ENCODE results near the gene AHDC1.
"Not testable (repeated sequence)": the region's sequence is repeated elsewhere in the genome, so short reads cannot be mapped to it uniquely, and the experiment has no call there.

Gene AHDC1

DNA sequence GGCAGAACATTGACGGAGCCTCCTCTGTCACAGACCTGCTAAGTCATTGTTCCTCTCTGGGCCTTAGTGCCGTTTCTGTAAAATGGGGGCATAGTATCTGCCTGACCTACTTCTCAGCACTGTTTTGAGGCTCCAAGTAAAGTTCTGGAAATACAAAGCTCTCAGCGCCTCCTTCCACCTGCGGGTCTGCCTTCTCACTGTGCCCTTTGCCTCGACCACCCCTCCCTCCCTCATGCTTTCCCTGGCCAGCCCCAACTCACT is 98.6 kb downstream of the AHDC1 start:
- FAIRE-seq = no peak

DNA sequence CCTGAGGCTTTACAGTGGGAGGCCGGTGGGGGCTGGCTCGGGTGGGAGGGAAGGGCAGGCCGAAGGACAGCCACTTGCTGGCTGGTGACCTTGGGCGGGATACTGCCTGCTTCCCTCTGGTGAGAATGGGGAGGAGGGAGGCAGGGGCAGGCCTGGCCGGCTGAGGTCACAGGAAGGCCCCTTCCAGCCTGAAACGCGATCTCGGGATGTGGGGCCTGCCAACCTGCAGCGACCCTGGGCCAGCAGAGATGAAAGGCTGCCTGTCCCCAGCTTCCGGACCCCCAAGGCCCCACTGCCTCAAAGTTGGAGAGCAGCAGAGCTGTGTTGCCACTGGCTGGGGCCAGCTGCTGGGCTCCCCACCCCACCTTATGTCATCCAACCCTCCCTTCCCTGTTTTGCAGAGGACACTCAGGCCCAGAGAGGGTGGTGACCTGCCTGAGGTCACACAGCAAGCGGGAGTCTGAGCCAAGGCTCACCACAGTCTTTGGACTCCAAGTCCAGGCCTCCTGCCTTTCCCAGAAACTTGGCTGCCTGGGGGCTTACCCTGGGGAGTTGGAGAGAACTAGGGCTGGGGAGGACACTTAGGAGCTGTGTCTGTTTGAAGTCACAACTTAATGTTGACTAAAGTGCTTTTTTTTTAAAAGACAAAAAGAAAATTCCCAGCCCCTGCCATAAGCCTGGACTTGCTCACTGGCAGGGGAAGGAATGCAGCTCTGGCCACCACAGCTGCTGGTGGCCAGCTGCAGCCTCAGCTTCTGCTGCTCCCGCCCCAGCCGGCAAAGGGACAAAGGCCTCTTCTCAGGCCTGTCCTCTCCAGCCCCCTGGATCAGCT is 99.1 kb downstream of the AHDC1 start:
- FAIRE-seq = no peak

- FAIRE-seq = no peak
Observed at GRCh38 chr1:27503844-27504587, 99.9 kb downstream of the AHDC1 start.

GRCh38 chr1:27503033-27503432 is 100.9 kb downstream of the AHDC1 start:
- no peak for FAIRE-seq

GRCh38 chr1:27501159-27501558 is 102.8 kb downstream of the AHDC1 start:
- not testable (repeated sequence) for FAIRE-seq

DNA sequence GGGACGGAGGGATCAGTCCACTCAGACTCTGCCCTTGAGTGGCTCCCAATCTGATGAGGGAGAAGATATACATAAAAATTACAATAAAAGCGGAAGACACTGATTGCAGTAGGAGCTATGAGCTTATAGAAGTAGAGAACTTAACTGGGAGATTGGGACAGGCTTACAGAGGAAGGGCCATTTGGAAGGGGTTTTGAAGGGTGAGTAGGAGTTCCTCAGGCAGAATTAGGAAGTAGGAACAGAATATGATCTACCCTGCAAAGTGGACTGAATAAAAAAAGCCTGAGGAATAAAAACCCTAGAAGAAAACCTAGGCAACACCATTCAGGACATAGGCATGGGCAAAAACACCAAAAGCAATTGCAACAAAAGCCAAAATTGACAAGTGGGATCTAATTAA is 104.8 kb downstream of the AHDC1 start:
- FAIRE-seq = no peak

GRCh38 chr1:27496604-27497155 is 107.3 kb downstream of the AHDC1 start:
- FAIRE-seq = no peak

GRCh38 chr1:27492796-27493195 is 111.1 kb downstream of the AHDC1 start:
- no peak for FAIRE-seq

DNA sequence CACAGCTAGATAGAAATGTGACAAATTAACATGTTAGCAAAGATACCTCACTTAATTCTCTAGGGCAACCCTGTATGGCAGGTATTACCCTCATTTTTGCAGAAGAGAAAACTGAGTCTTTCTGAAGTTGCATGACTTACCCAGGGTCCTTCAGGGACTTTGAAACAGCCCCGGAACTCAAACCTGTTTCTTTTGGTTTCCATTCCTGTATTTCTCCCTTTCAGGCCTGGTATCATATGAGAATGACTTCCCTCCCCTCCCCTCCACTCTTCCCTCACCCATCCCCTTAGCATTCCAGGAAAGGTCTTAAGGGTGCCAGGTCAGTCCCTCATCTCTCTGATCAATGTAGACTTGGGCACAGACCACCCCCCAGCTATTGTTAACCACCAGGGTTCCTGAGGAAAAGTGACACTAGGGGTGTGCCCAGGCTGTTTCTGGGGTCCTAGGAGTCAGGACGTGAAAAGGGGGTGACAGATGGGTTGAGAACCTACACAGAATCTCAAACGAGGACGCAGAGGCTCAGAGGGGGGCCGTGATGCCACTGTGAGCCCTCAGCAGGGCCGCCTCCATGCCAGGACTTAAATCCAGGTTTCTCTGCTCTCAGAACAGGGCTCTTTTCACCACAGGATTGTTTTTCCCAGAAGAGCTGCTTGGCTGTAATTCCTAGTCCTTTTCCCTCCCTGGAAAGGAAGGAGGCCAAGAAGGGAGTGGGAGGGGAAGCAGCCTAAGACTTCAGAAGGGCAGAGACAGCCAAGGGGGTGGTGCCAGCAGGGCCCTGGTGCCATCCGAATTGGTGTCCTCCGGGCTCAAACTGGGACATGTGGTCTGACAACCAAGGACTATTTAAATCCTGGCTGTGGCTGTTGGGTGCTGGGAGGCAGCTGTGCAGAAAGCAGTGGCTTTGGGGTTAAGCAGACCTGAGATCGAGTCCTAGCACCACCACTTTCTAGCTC is 111.9 kb downstream of the AHDC1 start:
- no peak for FAIRE-seq

GRCh38 chr1:27489973-27490741 is 113.8 kb downstream of the AHDC1 start, which contains the start of gene WASF2:
WASF2 (minus strand) TSS chr1:27490167; CDS start chr1:27428890, 61,277 bp downstream.
- peak; percentile 83 for FAIRE-seq

- no peak for FAIRE-seq
Observed at GRCh38 chr1:27489501-27489972, 114.4 kb downstream of the AHDC1 start.

DNA sequence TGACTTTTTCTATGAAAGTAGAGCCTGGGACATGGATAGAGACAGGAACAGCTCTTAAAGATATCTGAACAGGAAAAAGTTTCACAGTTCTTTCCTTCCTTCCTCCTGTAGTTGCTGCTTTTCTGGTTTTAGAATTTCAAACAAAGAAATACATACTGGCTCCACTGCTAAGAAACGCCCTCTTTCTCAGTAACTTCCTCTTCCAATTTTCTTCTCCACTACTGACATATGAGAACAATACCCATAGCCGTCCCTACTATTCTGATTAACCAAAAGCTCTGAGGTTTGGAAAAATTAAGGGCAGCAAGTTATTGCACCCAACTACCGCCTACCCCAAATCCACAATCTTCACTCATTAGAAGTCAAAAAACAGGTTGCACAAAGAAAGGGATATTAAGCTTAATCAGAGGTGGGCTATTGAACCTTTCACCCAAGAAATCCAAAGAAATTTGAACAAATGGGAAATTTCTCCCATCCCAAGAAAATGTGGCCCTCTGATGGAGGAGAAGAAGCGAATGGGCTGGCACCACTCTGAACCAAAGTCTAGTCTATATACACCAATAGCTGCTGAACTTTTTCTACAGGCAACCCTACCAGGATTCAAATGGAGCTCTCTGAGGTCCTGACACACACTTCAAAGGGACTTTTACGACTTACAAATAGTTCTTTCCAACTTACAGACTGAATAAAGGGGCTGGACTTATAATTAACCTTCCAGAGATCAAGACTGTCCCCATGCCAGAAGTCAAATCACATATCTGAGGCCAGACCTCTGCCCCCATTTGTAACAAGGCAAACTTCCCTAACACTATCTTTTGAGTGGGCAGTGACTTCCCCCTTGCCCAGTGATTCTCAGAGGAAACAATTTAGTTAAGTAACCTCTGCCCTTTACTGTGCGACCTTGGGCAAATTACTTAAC is 115.7 kb downstream of the AHDC1 start:
- FAIRE-seq = no peak

DNA sequence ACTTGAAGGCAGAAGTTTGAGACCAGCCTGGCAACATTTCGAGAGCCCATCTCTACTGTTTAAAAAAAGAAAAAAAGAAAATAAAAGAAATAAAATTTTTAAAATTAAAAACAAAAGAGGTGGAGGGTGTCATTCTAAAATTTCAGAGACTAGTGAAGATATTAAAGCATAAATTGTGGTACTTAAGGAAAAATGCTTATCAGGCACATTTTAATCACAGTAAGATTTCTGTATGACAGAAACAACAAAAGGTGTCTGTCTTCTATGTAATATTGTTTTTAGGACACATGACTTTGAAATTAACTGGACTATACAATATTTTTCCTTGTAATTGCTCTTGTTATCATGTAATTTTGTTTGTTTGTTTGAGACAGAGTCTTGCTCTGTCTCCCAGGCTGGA is 118.6 kb downstream of the AHDC1 start:
- no peak for FAIRE-seq

All from TTC549 (cell line).